Endodermal cell (in vitro differentiated cells): ENCODE results near the gene MAP3K1. TPM values are rescaled to one million over a fixed set of nuclear protein-coding genes. Genes with fewer than 3 reads are reported as not detected.

Source experiments
- DNase-seq: peaks from one replicate; pipeline ENCODE4 v3.0.0-alpha.2; 2017
- H3K27ac ChIP-seq: 2 replicates; pipeline ENCODE4 v1.5.1; 2013; ENCODE audit warnings: mild to moderate bottlenecking, low read depth, low read length, moderate library complexity
- H3K27me3 ChIP-seq: 2 replicates; pipeline ENCODE4 v1.6.1; 2013; ENCODE audit warnings: mild to moderate bottlenecking, low read length, moderate library complexity; ENCODE audit not compliant: insufficient read depth, control insufficient read depth, poor library complexity, severe bottlenecking
- H3K36me3 ChIP-seq: 2 replicates; pipeline ENCODE4 v1.7.0; 2013; ENCODE audit warnings: mild to moderate bottlenecking, low read length, moderate library complexity; ENCODE audit not compliant: control insufficient read depth, insufficient read depth
- H3K4me1 ChIP-seq: one replicate; pipeline ENCODE4 v1.7.0; 2013; ENCODE audit warnings: low read length; ENCODE audit not compliant: control insufficient read depth, insufficient read depth
- H3K4me3 ChIP-seq: 2 replicates; pipeline ENCODE4 v1.5.1; 2013; ENCODE audit warnings: mild to moderate bottlenecking, low read length, moderate library complexity
- H3K9ac ChIP-seq: 2 replicates; pipeline ENCODE4 v1.6.1; 2013; ENCODE audit warnings: mild to moderate bottlenecking, low read length, moderate library complexity; ENCODE audit not compliant: poor library complexity, severe bottlenecking; ENCODE audit errors: extremely low read depth
- H3K9me3 ChIP-seq: 2 replicates; pipeline ENCODE4 v1.6.1; 2013; ENCODE audit warnings: mild to moderate bottlenecking, low read length, moderate library complexity; ENCODE audit not compliant: control insufficient read depth
- H3K27ac Mint-ChIP-seq: 2 replicates; pipeline ENCODE4 v1.8.0; 2020; ENCODE audit warnings: mixed read lengths
- H3K27me3 Mint-ChIP-seq: 2 replicates; pipeline ENCODE4 v1.8.0; 2021; ENCODE audit warnings: mild to moderate bottlenecking, mixed read lengths; ENCODE audit not compliant: insufficient read depth
- H3K36me3 Mint-ChIP-seq: 2 replicates; pipeline ENCODE4 v1.8.0; 2020; ENCODE audit warnings: low read depth, mixed read lengths
- H3K4me1 Mint-ChIP-seq: 2 replicates; pipeline ENCODE4 v1.8.0; 2020; ENCODE audit warnings: mixed read lengths
- H3K4me3 Mint-ChIP-seq: 2 replicates; pipeline ENCODE4 v1.8.0; 2020; ENCODE audit warnings: mild to moderate bottlenecking, moderate library complexity, mixed read lengths
- H3K9me3 Mint-ChIP-seq: 2 replicates; pipeline ENCODE4 v1.8.0; 2020; ENCODE audit warnings: mild to moderate bottlenecking, mixed read lengths
- WGBS, 2 experiments: methylation state at CpG; one replicate each; pipeline versions ENCODE4 v1.1.5 to v1.1.7; 2013; ENCODE audit warnings: missing lambda C conversion rate in 2 of 2, mixed read lengths in 1 of 2; ENCODE audit not compliant: insufficient coverage in 1 of 2, insufficient read length in 1 of 2; 5-methylcytosine and 5-hydroxymethylcytosine counted together
- total RNA-seq, 2 donors: library from RNA; stranded (reverse); fragmentation: NEBNext Ultra II Directional in 1 of 2; extraction: Animal tissue kit (Norgen Biotek cat#: 25700) in 1 of 2; gene quantifications; 2 replicates in 1 of 2; 3 replicates in 1 of 2; pipeline ENCODE4 v1.2.1, GENCODE V29; 2021
- TF ChIP-seq, protein P1 (sequence below): fragments of 200-600 bp; sonication (generic); conservative IDR thresholded peaks from 2 replicates; pipeline ENCODE4 v1.5.0; 2021; ENCODE audit warnings: antibody characterized with exemption, mild to moderate bottlenecking

Gene MAP3K1
- total RNA-seq, 2 donors from 2014 or later, result 18.0 to 23.7 TPM

DNA sequence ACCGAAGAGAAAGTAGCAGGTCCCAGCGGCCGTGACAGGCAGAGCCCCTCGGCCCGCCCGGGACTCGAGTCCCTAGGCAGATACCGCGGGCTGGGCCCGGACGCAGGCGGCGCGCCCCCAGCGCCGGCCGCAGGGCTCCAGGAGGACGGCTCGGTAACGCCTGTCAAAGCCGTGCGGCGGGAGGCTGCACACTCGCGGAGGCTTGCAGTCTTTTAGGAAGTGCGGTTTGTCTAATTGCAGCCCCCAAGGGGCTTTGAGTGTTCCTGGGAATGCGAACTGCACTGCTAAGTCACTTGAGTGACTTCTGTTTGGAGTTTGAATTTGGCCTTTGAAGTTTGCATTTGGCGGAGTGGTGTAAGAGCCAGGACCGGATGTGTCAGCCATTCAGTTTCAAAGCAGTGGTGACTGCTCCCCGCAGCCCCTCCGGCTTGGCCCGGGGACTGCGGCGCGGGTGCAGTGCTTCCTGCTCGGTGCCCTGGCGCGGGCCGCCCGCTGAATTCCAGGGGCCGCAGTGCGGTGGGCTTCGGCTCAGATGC lies 1.3 kb downstream of the MAP3K1 start:
- TF ChIP-seq, protein P1, sequence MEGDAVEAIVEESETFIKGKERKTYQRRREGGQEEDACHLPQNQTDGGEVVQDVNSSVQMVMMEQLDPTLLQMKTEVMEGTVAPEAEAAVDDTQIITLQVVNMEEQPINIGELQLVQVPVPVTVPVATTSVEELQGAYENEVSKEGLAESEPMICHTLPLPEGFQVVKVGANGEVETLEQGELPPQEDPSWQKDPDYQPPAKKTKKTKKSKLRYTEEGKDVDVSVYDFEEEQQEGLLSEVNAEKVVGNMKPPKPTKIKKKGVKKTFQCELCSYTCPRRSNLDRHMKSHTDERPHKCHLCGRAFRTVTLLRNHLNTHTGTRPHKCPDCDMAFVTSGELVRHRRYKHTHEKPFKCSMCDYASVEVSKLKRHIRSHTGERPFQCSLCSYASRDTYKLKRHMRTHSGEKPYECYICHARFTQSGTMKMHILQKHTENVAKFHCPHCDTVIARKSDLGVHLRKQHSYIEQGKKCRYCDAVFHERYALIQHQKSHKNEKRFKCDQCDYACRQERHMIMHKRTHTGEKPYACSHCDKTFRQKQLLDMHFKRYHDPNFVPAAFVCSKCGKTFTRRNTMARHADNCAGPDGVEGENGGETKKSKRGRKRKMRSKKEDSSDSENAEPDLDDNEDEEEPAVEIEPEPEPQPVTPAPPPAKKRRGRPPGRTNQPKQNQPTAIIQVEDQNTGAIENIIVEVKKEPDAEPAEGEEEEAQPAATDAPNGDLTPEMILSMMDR, result peak; percentile 22
- H3K4me3 Mint-ChIP-seq, result peak overlapping the region; percentile 74
- no peaks in the 10 kb centered on the region for H3K36me3 Mint-ChIP-seq
- Histone ChIP-seq H3K4me3 (peak overlapping the region; percentile 98), H3K27ac (no peak overlapping the region), H3K9ac (peak overlapping the region; percentile 67), H3K27me3 (peaks cover 11% of the 10 kb centered on the region), H3K36me3 (no peaks in the 10 kb centered on the region), H3K4me1 (peaks cover 19% of the 10 kb centered on the region), H3K9me3 (no peaks in the 10 kb centered on the region)
- peaks cover 18% of the 10 kb centered on the region for H3K27me3 Mint-ChIP-seq
- peak; percentile 86 for DNase-seq
- H3K4me1 Mint-ChIP-seq, result peaks cover 27% of the 10 kb centered on the region
- H3K27ac Mint-ChIP-seq, result no peak overlapping the region
- no peaks in the 10 kb centered on the region for H3K9me3 Mint-ChIP-seq
- WGBS, 2 experiments, result 0% methylated on average over 15 to 43 of the region's 43 CpGs

DNA sequence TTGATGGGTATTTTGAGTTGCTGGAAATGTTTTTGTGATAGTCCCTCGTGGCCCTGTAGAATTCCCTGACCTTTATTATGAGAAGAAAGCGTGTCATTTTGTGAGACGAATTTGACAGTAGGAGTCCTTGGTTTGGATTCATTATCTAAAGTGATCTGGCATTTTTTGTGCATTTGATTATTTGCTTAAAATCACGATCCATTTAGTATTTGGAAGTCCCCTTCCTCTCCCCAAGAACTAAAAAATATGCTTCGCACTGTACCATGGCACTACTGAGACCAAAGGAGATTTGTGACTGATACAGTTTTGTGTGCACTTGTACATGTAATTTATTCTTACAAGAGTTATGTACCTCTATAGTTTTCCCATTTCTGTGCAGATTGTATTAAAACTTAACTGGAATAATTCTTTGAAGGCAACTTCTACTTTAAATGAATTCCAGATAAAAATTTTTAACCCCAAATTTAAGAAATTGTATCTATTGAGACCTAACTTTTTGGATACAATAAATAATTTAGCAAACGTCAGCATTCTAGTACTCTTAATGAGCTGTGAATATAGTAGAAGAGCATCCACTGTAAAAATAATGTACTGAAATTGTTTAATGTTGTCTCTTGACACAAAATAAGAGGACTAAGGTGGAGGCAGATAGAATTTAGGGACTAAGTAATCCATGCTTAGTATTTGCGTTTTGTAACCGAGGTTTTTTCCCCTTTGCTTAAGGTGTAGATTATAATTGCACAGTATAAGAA lies 2.1 kb downstream of the MAP3K1 start:
- Histone ChIP-seq H3K27me3 (peaks cover 11% of the 10 kb centered on the region), H3K4me1 (peaks cover 19% of the 10 kb centered on the region), H3K27ac (no peak overlapping the region), H3K36me3 (no peaks in the 10 kb centered on the region), H3K9me3 (no peaks in the 10 kb centered on the region), H3K9ac (peak overlapping the region; percentile 67), H3K4me3 (peak overlapping the region; percentile 98)
- 32 to 47% methylated on average over 3 to 8 of the region's 8 CpGs for WGBS, 2 experiments
- peak overlapping the region; percentile 74 for H3K4me3 Mint-ChIP-seq
- no peaks in the 10 kb centered on the region for H3K9me3 Mint-ChIP-seq
- no peaks in the 10 kb centered on the region for H3K36me3 Mint-ChIP-seq
- H3K27ac Mint-ChIP-seq, result peak overlapping the region; percentile 12
- DNase-seq, result no peak
- peaks cover 28% of the 10 kb centered on the region for H3K4me1 Mint-ChIP-seq
- H3K27me3 Mint-ChIP-seq, result peaks cover 18% of the 10 kb centered on the region
- TF ChIP-seq, protein P1, result no peak

DNA sequence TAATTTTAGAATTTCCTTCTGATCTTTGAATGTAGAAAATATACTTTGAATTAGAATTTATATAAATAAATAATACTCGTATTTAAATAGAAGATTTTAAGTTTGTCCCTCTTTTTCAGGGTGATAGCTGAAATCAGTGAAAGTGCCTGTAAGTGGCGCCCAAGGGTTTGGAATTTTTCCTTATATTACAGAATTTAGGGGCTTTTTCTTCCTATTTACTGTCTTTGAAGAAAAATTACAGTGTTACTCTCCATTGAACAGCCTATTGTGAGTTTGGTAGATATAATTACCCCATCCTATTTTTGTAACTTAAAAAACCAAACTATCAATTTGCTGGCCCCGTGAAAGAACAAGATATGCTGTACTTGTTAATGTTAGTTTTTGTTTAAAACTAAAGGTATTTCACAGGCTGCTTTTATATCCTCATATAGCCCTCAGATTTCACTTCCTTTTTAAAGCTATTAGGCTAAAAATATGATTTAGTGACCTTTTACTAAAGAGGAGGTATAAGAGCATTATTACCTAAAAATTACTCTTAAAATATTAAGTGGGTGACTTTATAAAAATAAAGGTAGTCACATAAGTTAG lies 3.2 kb downstream of the MAP3K1 start:
- WGBS, 2 experiments, result 50% methylated on average over 2 of the region's 3 CpGs; no CpG with 5 or more reads in 1 of the 2 experiments
- H3K36me3 Mint-ChIP-seq, result no peaks in the 10 kb centered on the region
- Histone ChIP-seq H3K9me3 (no peaks in the 10 kb centered on the region), H3K27me3 (peaks cover under 1% of the 10 kb centered on the region), H3K27ac (no peak overlapping the region), H3K4me1 (peaks cover 24% of the 10 kb centered on the region), H3K4me3 (no peak overlapping the region), H3K36me3 (no peaks in the 10 kb centered on the region), H3K9ac (no peak overlapping the region)
- H3K4me1 Mint-ChIP-seq, result peaks cover 34% of the 10 kb centered on the region
- DNase-seq, result no peak
- H3K4me3 Mint-ChIP-seq, result no peak overlapping the region
- TF ChIP-seq, protein P1, result peak; percentile 52
- H3K27ac Mint-ChIP-seq, result no peak overlapping the region
- H3K9me3 Mint-ChIP-seq, result no peaks in the 10 kb centered on the region
- H3K27me3 Mint-ChIP-seq, result peaks cover 9% of the 10 kb centered on the region
